ENCODE data around the gene DGKE.

DGKE gene

DNA sequence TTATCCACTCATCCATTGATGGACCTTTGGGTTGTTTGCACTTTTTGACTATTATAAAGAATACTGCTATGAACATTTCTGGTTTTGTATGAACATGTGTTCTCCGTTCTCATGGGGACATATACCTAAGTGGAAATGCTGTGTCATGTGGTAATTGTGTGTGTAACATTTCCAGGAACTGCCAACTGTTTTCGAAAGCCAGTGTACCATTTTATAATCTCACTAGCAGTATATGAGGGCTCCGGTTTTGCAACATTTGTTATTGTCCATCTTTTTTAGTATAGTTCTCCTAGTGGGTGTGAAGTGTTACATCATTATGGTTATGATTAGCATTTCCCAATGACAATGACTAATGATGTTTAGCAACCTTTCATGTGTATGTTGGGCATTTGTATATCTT lies 85.0 kb downstream of the DGKE start:
- DNase-seq = no peak

All from cortex of kidney (tissue), 1 donor.